Motor neuron (in vitro differentiated cells): ENCODE data around the gene TSPEAR. TPM values are rescaled to one million over a fixed set of nuclear protein-coding genes. Genes with fewer than 3 reads are reported as not detected.
"Not testable (repeated sequence)": the region's sequence is repeated elsewhere in the genome, so short reads cannot be mapped to it uniquely, and the experiment has no call there.

Experiments
- ATAC-seq, 8 experiments: fragments of 200-7000 bp; cut with Tn5 transposase; replicated peaks in 6 of 8; 2 replicates each; pipeline ENCODE4 v1.8.0; 2021; ENCODE audit warnings: mild to moderate bottlenecking in 8 of 8, moderate library complexity in 8 of 8
- H3K27ac ChIP-seq, 2 donors: fragments of 250-450 bp; sonication (Bioruptor Pico); 2 replicates each; pipeline ENCODE4 v1.9.0; 2021; ENCODE audit warnings: antibody characterized with exemption in 2 of 2, mild to moderate bottlenecking in 2 of 2, moderate library complexity in 1 of 2
- H3K4me1 ChIP-seq, 2 donors: fragments of 250-450 bp; sonication (Bioruptor Pico); replicated peaks in 1 of 2; 2 replicates each; pipeline ENCODE4 v1.6.1; 2021; ENCODE audit warnings: antibody characterized with exemption in 2 of 2, mild to moderate bottlenecking in 2 of 2, moderate library complexity in 1 of 2
- H3K4me3 ChIP-seq, 5 donors: fragments of 250-450 bp; sonication (Bioruptor Pico); 2 replicates each; pipeline ENCODE4 v1.9.0; 2021; ENCODE audit warnings: antibody characterized with exemption in 5 of 5, mild to moderate bottlenecking in 5 of 5, moderate library complexity in 4 of 5
- WGBS, 10 experiments: fragments of 450-650 bp; shearing (Covaris generic); methylation state at CpG; one replicate each; pipeline ENCODE4 v1.0.0; 2022; 5-methylcytosine and 5-hydroxymethylcytosine counted together
- in situ Hi-C, 9 experiments: fragments of 400-800 bp; cut with MboI; loops; one replicate each; pipeline ENCODE4 v1.15.0; 2021; ENCODE audit warnings: low sequenced_read_pairs in 9 of 9, low pct_unique_long_range_greater_than_20kb in 2 of 9; ENCODE audit not compliant: unreplicated experiment in 9 of 9
- total RNA-seq, 8 experiments: library from RNA; unstranded; fragments of 300-600 nt; gene quantifications; 2 replicates each; pipeline versions ENCODE4 v1.2.3 to v1.2.4, GENCODE V29; 2022

TSPEAR gene
- total RNA-seq, 8 experiments from 2014 or later = 0.21 to 0.66 (median 0.31) TPM; not detected in 1

DNA sequence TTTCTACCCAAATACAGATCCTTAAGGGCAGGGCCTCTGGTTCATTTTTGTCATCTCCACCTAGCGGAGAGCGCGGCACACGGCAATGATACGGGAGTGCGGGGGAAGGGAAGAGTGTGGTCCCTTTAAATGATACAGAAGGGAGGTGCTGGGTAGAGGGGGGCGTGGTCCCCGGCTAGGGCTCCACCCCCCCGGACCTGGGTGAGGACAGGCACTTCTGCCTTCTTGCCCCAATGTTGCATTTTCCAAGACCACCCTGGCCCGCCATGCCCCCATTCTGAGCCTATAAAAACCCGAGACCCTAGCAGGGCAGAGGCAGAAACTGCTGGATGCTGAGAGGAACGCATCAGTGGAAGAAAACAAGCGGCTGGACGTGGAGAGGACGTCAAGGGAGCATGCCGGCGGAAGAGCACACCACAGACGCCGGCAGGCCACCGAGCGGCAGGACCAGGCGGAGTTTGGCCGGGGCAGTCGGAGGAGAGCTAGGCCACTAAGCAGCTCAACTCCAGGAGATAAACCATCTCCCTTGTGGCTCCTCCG, 226.0 kb downstream of the TSPEAR start:
- 0 to 80% (median 63%) methylated on average over 1 to 7 of the region's 25 CpGs; no CpG with 5 or more reads in 4 of the 10 experiments for WGBS, 10 experiments
- in situ Hi-C loops = loop anchor here in 1 of 9 experiments (25.0 kb wide), 1 partner anchor 302 kb away; no protein-coding TSS in a partner anchor
- peak in 6 of 8 experiments; percentile 89 to 97 (median 96) for ATAC-seq
- Histone ChIP-seq H3K4me1 (no peaks in the 10 kb centered on the region), H3K4me3 (peak overlapping the region; percentile 32 to 65 (median 50)), H3K27ac (no peak overlapping the region)

GRCh38 chr21:44484498-44485253, 226.7 kb downstream of the TSPEAR start:
- Histone ChIP-seq H3K27ac (no peak overlapping the region), H3K4me3 (peak overlapping the region in 4 of 5 donors; percentile 46 to 65 (median 51)), H3K4me1 (no peaks in the 10 kb centered on the region)
- in situ Hi-C loops = loop anchor here in 1 of 9 experiments (25.0 kb wide), 1 partner anchor 303 kb away; no protein-coding TSS in a partner anchor
- WGBS, 10 experiments = 40 to 100% (median 74%) methylated on average over 1 to 6 of the region's 43 CpGs
- ATAC-seq = peak in 2 of 8 experiments; percentile 13 to 19

DNA sequence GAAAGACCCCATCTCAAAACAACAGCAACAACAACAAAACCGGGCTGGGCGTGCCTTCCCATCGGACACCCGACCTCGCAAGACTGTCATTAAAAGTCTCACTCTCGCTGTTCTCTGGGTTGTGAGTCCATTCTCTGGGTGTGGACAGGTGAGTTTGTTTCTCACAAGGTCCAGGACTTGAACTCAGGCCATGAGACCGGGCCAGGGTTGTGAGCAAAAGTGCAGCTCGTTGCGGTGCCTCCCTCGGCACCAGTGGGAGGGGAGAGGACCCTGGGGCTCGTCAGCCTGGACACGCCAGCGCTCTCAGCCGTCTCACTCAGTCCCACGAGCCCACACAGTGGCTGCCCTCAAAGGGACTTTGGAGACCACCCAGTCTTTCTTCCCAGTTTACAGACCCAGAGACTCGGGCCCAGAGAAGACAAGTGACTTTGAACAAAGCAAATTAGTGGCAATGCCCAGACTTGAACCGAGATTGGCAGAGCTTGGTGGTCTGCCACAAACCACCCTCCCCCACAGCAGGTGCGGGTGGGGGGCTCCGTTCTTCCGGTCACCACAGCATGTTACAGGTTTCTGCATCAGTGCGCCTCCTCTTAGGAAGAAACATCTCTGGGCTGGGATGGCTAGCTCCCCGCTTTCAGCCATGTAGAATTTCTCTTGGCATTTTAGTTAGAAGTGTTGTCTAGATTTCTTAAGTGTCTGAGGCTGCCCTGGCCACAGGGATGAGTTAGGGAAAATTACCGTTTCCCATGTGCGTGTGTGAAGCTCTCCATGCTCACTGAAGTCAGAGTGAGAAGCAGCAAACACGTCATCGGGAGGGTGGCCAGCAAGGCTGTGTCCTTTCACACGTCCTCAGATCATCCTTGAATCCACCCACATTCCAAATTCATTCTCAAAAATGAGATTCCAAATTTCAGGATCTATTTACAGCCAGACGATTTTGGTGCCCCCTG, 227.8 kb downstream of the TSPEAR start:
- 0 to 89% (median 58%) methylated on average over 1 to 13 of the region's 28 CpGs; no CpG with 5 or more reads in 2 of the 10 experiments for whole genome bisulfite sequencing, 10 experiments
- H3K27ac ChIP-seq = no peak overlapping the region
- ATAC-seq = no peak
- in situ Hi-C loops = loop anchor here in 1 of 9 experiments (25.0 kb wide), 1 partner anchor 304 kb away; no protein-coding TSS in a partner anchor
- no peak overlapping the region for H3K4me3 ChIP-seq
- H3K4me1 ChIP-seq = no peaks in the 10 kb centered on the region

DNA sequence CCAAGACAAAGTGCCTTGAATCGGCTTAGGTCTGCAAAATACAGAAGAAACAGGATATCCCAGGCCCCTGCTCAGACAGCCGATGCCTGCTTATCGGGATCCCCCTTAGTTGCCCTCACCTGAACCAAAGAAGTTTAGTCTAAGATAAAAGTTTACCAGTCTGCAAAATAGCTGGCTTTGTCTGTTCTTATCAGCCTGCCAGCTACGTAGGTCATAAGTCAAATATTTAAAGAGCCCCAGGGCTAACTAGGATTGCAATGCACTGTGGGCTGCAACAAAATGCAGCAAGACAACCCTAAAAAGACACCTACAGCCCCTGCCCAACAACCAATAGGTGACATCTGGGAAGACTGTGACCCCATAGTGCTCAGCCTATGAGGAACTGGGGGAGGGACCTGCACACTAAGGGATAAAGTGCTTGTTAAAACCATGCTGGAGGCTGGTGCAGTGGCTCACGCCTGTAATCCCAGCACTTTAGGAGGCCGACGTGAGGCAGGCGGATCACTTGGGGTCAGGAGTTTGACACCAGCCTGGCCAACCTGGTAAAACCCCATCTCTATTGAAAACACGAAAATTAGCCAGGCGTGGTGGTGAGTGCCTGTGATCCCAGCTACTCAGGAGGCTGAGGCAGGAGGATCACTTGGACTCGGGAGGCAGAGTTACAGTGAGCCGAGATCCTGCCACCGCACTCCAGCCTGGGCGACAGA, 228.6 kb downstream of the TSPEAR start:
- WGBS, 10 experiments = 23 to 86% (median 79%) methylated on average over 2 to 11 of the region's 14 CpGs; no CpG with 5 or more reads in 3 of the 10 experiments
- in situ Hi-C loops = loop anchor here in 1 of 9 experiments (25.0 kb wide), 1 partner anchor 305 kb away; no protein-coding TSS in a partner anchor
- no peak overlapping the region for H3K27ac ChIP-seq
- no peak for ATAC-seq
- no peaks in the 10 kb centered on the region for H3K4me1 ChIP-seq
- no peak overlapping the region for H3K4me3 ChIP-seq

GRCh38 chr21:44480200-44481053, 230.9 kb downstream of the TSPEAR start:
- WGBS, 10 experiments = 44 to 100% (median 97%) methylated on average over 2 to 3 of the region's 16 CpGs; no CpG with 5 or more reads in 6 of the 10 experiments
- Histone ChIP-seq H3K4me1 (no peaks in the 10 kb centered on the region), H3K4me3 (no peak overlapping the region), H3K27ac (no peak overlapping the region)
- peak in 3 of 8 experiments; percentile 15 to 70 (median 31) for ATAC-seq
- in situ Hi-C loops = loop anchor here in 1 of 9 experiments (25.0 kb wide), 1 partner anchor 307 kb away; no protein-coding TSS in a partner anchor

- H3K27ac ChIP-seq, ATAC-seq, H3K4me3 ChIP-seq, H3K4me1 ChIP-seq: not testable (repeated sequence)
- in situ Hi-C loops = loop anchor here in 2 of 9 experiments (10.0 to 25.0 kb wide), 2 partner anchors 125 to 308 kb away; partner anchors contain the start of gene TRPM2 (in 1 of the 2)
- 0 to 73% (median 42%) methylated on average over 1 to 4 of the region's 21 CpGs; no CpG with 5 or more reads in 4 of the 10 experiments for WGBS, 10 experiments
These were observed 231.7 kb downstream of the TSPEAR start for GRCh38 chr21:44479556-44480199.

GRCh38 chr21:44478801-44479167, 232.6 kb downstream of the TSPEAR start:
- Histone ChIP-seq H3K4me1 (no peaks in the 10 kb centered on the region), H3K4me3 (no peak overlapping the region), H3K27ac (no peak overlapping the region)
- in situ Hi-C loops = loop anchor here in 2 of 9 experiments (10.0 to 25.0 kb wide), 2 partner anchors 124 to 309 kb away; partner anchors contain the start of gene TRPM2 (in 1 of the 2)
- ATAC-seq = no peak
- WGBS, 10 experiments = 34 to 100% (median 96%) methylated on average over 1 to 5 of the region's 5 CpGs; no CpG with 5 or more reads in 6 of the 10 experiments

DNA sequence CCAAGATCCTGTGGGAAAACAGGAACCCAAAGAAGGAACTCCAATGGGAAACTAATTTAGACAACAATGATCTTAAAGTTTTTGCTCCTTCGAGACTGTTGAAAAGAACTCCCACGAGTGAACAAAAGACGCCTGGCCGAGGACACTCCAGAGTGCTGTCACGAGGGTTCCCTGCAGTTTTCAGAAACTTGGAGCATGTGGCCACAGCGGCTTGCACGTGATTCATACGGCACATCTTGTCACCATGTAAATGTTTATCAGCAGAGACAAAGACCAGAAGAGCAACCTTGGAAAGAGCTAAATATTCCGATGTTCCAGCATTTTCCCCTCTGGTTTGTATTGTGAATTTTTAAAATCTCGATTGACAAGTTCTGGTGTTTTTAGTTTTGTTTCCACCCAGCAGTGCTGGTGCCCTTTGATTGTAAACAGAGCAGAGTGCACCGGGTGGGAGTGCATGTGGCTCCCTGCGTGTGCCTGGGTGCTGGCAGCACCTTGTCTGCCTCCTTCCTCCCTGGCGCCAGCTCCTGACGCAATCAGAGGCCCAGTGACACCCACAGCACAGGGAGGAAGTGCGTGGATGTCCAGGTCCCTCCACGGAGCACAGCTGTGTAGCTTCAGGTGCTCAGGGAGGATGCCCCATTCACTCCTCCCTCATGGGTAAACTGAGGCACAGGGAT, 233.1 kb downstream of the TSPEAR start:
- 61 to 81% (median 73%) methylated on average over 2 to 12 of the region's 16 CpGs; no CpG with 5 or more reads in 1 of the 10 experiments for WGBS, 10 experiments
- ATAC-seq = no peak
- in situ Hi-C loops = loop anchor here in 2 of 9 experiments (10.0 to 25.0 kb wide), 2 partner anchors 123 to 309 kb away; partner anchors contain the start of gene TRPM2 (in 1 of the 2)
- Histone ChIP-seq H3K4me3 (no peak overlapping the region), H3K4me1 (no peaks in the 10 kb centered on the region), H3K27ac (no peak overlapping the region)

DNA sequence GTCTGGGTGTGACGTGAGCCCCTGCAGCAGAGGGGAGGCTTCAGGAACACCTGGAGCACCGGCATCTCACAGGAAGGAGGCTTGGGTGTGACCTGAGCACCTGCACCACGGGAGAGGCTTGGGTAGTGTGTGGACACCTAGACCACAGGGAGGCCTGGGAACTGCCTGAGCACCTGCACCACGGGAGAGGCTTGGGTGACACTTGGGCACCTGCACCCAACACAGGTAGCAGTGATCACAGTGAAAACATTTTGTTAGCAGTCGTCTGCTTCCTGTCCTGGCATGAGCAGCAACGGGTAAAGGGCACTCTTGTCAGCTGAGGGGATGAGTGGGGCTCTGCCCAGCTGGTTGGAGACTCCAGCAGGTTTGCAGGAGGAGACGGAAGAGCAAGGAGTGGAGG, 233.7 kb downstream of the TSPEAR start:
- in situ Hi-C loops = loop anchor here in 2 of 9 experiments (10.0 to 25.0 kb wide), 2 partner anchors 123 to 310 kb away; partner anchors contain the start of gene TRPM2 (in 1 of the 2)
- Histone ChIP-seq H3K4me3 (no peak overlapping the region), H3K27ac (no peak overlapping the region), H3K4me1 (no peaks in the 10 kb centered on the region)
- ATAC-seq = no peak
- 0 to 66% (median 31%) methylated on average over 1 to 6 of the region's 7 CpGs; no CpG with 5 or more reads in 5 of the 10 experiments for WGBS, 10 experiments

- WGBS, 10 experiments = 21 to 92% (median 74%) methylated on average over 1 to 5 of the region's 8 CpGs; no CpG with 5 or more reads in 1 of the 10 experiments
- Histone ChIP-seq H3K4me1 (no peaks in the 10 kb centered on the region), H3K4me3 (no peak overlapping the region), H3K27ac (no peak overlapping the region)
- in situ Hi-C loops = loop anchor here in 2 of 9 experiments (10.0 to 25.0 kb wide), 2 partner anchors 122 to 310 kb away; partner anchors contain the start of gene TRPM2 (in 1 of the 2)
- no peak for ATAC-seq
These were observed 234.2 kb downstream of the TSPEAR start for GRCh38 chr21:44477131-44477530.
